Measurements from ENCODE around the gene VWF.
A peak's percentile ranks its signal among the peaks of the same experiment; 100 is the strongest.

VWF gene

GRCh38 chr12:6062757-6063735, 61.4 kb downstream of the VWF start:
- DNase-seq (ENCODE audit: low spot score): peak; percentile 68
- no peak overlapping the region for H3K27ac ChIP-seq
- POLR2A ChIA-PET (ENCODE audit: low non-redundant PET): no interaction called here
- CTCF ChIA-PET: interaction anchor here (0.7 to 2.9 kb wide), 3 partner anchors 133 to 370 kb away, joined by 3 to 10 read pairs (median 5); no protein-coding TSS in a partner anchor
- peak; percentile 74 for TF ChIP-seq CTCF (conservative IDR thresholded peaks at IDR 0.05; ENCODE audit: low read depth)

GRCh38 chr12:6062395-6062756, 62.1 kb downstream of the VWF start:
- DNase-seq (ENCODE audit: low spot score): no peak
- no peak overlapping the region for H3K27ac ChIP-seq
- no peak for TF ChIP-seq CTCF (conservative IDR thresholded peaks at IDR 0.05; ENCODE audit: low read depth)
- POLR2A ChIA-PET (ENCODE audit: low non-redundant PET): no interaction called here
- CTCF ChIA-PET: interaction anchor here (0.7 kb wide), 1 partner anchor 371 kb away, joined by 3 read pairs; no protein-coding TSS in a partner anchor

- no peak for TF ChIP-seq CTCF (conservative IDR thresholded peaks at IDR 0.05; ENCODE audit: low read depth)
- DNase-seq (ENCODE audit: low spot score): no peak
- ChIA-PET CTCF (no interaction called here), POLR2A (ENCODE audit: low non-redundant PET) (no interaction called here)
- no peak overlapping the region for H3K27ac ChIP-seq
Observed at GRCh38 chr12:6061660-6062059, 62.8 kb downstream of the VWF start.

DNA sequence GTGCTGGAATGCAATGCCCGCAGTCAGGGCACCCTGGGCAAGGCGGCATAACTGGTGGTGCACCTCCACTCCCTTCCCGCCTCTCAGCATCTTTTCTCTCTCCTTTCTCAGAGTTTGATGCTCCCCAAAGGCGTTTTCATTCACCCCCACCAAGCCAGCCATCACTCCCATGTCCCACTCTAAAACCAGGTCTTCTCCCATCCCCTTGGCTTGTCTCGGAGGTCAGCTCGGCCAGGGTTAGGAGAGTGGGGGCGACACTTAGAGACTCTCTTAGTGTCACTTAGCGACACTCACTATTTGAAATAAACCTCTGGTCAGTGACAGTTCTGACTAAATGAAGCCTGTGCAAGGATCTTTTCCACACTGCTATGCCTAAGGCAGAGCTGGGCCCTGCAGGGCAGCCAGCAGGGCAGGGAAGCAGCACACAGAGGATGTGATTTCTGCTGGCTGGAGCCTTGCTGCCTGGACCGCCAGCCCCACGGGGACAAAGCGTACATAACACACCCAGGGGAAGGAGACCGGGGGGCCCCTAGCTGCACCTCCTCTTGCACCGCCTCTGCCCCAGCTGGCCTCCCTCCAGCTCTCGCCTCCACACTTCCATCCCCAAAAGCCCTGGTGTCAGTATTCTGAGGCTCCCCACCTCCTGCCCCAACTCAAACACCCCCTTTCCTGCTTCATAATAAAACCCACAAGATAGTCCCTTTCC, 64.5 kb downstream of the VWF start:
- ChIA-PET CTCF (interaction anchor here (0.7 kb wide), 1 partner anchor 182 kb away, joined by 3 read pairs; no protein-coding TSS in a partner anchor), POLR2A (ENCODE audit: low non-redundant PET) (no interaction called here)
- no peak overlapping the region for H3K27ac ChIP-seq
- no peak for DNase-seq (ENCODE audit: low spot score)
- no peak for TF ChIP-seq CTCF (conservative IDR thresholded peaks at IDR 0.05; ENCODE audit: low read depth)

- no peak for TF ChIP-seq CTCF (conservative IDR thresholded peaks at IDR 0.05; ENCODE audit: low read depth)
- POLR2A ChIA-PET (ENCODE audit: low non-redundant PET): no interaction called here
Observed at GRCh38 chr12:6059221-6059620, 65.2 kb downstream of the VWF start.

DNA sequence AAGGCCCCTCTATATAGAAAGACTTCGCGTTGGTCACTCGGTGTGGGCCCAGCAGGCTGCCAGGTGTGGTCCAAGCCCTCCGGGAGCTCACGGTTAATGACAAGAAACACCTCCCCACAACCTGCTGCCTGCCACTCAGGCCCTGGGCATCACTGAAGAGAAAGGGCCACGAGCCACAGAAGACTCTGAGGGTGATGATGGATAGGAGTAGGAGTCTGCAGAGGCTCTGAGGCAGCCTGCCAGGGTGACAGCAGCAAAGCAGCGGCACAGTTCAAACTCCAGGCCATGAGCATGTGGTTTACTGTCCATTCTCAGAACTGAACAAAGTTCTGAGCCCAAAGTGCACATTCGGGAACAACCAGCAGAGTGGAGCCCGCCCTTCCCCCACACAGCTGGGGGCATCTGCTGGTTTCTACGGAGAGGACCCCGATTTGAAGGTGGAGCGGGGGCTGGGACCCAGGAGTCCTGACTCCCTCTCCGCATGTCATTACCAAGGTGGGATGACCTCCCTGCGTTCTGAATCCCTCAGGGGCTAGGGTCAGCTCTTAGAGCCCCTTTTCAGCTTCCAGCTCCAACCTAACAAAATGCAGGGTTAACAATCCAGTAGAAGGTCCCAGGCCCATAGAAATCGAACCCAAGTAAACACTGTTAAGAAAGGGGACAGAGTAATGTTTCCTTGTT, 65.8 kb downstream of the VWF start:
- TF ChIP-seq CTCF (conservative IDR thresholded peaks at IDR 0.05; ENCODE audit: low read depth): no peak
- no peak overlapping the region for H3K27ac ChIP-seq
- no peak for DNase-seq (ENCODE audit: low spot score)
- POLR2A ChIA-PET (ENCODE audit: low non-redundant PET): no interaction called here
- CTCF ChIA-PET: interaction anchor here (0.6 kb wide), 1 partner anchor 90 kb away, joined by 3 read pairs; no protein-coding TSS in a partner anchor

More at GRCh38 chr12:6059221-6059620, 65.2 kb downstream of the VWF start:
- CTCF ChIA-PET: no interaction called here
- H3K27ac ChIP-seq: no peak overlapping the region
- no peak for DNase-seq (ENCODE audit: low spot score)

Data from RWPE1 (cell line).